ENCODE results near the gene KRT16.
"Not testable (repeated sequence)": the region's sequence is repeated elsewhere in the genome, so short reads cannot be mapped to it uniquely, and the experiment has no call there.

KRT16 gene

GRCh38 chr17:41585301-41586056 lies 27.1 kb downstream of the KRT16 start:
- in situ Hi-C loops (cut with HindIII; ENCODE audit: low sequenced_read_pairs), result no loop called here

GRCh38 chr17:41584331-41584927 lies 28.1 kb downstream of the KRT16 start:
- in situ Hi-C loops (cut with HindIII; ENCODE audit: low sequenced_read_pairs), result not testable (repeated sequence)

- in situ Hi-C loops (cut with HindIII; ENCODE audit: low sequenced_read_pairs), result no loop called here
These were observed 29.1 kb downstream of the KRT16 start for GRCh38 chr17:41583137-41584127.

GRCh38 chr17:41582061-41582968 lies 30.3 kb downstream of the KRT16 start:
- in situ Hi-C loops (cut with HindIII; ENCODE audit: low sequenced_read_pairs), result not testable (repeated sequence)

GRCh38 chr17:41581366-41582060 lies 31.1 kb downstream of the KRT16 start:
- in situ Hi-C loops (cut with HindIII; ENCODE audit: low sequenced_read_pairs), result no loop called here

- in situ Hi-C loops (cut with HindIII; ENCODE audit: low sequenced_read_pairs), result no loop called here
These were observed 31.7 kb downstream of the KRT16 start for GRCh38 chr17:41580687-41581365.

GRCh38 chr17:41580244-41580575 lies 32.4 kb downstream of the KRT16 start:
- in situ Hi-C loops (cut with HindIII; ENCODE audit: low sequenced_read_pairs), result no loop called here

- in situ Hi-C loops (cut with HindIII; ENCODE audit: low sequenced_read_pairs), result no loop called here
These were observed 32.9 kb downstream of the KRT16 start for GRCh38 chr17:41579484-41580243.

- in situ Hi-C loops (cut with HindIII; ENCODE audit: low sequenced_read_pairs), result no loop called here
These were observed 33.6 kb downstream of the KRT16 start for GRCh38 chr17:41578971-41579370.

- in situ Hi-C loops (cut with HindIII; ENCODE audit: low sequenced_read_pairs), result no loop called here
These were observed 34.0 kb downstream of the KRT16 start for GRCh38 chr17:41578538-41578937.

- in situ Hi-C loops (cut with HindIII; ENCODE audit: low sequenced_read_pairs), result not testable (repeated sequence)
These were observed 35.8 kb downstream of the KRT16 start for GRCh38 chr17:41576740-41577139.

- in situ Hi-C loops (cut with HindIII; ENCODE audit: low sequenced_read_pairs), result no loop called here
These were observed 37.2 kb downstream of the KRT16 start for GRCh38 chr17:41575336-41575735.

- in situ Hi-C loops (cut with HindIII; ENCODE audit: low sequenced_read_pairs), result no loop called here
These were observed 40.8 kb downstream of the KRT16 start, which contains the start of gene KRT9 for GRCh38 chr17:41571561-41572434. Gene KRT9, minus strand, starts transcription at chr17:41572059. Its CDS starts 67 bp downstream, at chr17:41571992.

- in situ Hi-C loops (cut with HindIII; ENCODE audit: low sequenced_read_pairs), result no loop called here
These were observed 45.2 kb downstream of the KRT16 start for GRCh38 chr17:41567317-41567716.

GRCh38 chr17:41565338-41565737 lies 47.2 kb downstream of the KRT16 start:
- in situ Hi-C loops (cut with HindIII; ENCODE audit: low sequenced_read_pairs), result no loop called here

- in situ Hi-C loops (cut with HindIII; ENCODE audit: low sequenced_read_pairs), result no loop called here
These were observed 48.9 kb downstream of the KRT16 start for GRCh38 chr17:41563607-41564170.

GRCh38 chr17:41561554-41561953 lies 51.0 kb downstream of the KRT16 start:
- in situ Hi-C loops (cut with HindIII; ENCODE audit: low sequenced_read_pairs), result no loop called here

Measured in DLD1 (cell line).